AG04450 (cell line): ENCODE data around the gene EIF5B. TPM values are rescaled to one million over a fixed set of nuclear protein-coding genes. Genes with fewer than 3 reads are reported as not detected.

Experiments
- CTCF ChIA-PET: fragments of 300-600, 350-600 bp; formaldehyde crosslinking; extraction: SDS; loops from one replicate; lab custom pipeline; 2022; ENCODE audit warnings: antibody characterized with exemption, inconsistent platforms; lab: Charles Lee
- POLR2A ChIA-PET: fragments of 350-600 bp; formaldehyde crosslinking; extraction: SDS; loops from one replicate; lab custom pipeline; 2021; ENCODE audit warnings: antibody characterized with exemption, inconsistent platforms; lab: Yijun Ruan, JAX
- DNase-seq: peaks from one replicate; pipeline ENCODE4 v3.0.0-alpha.2; 2011; ENCODE audit warnings: low read depth, low spot score
- H3K27ac ChIP-seq: one replicate; pipeline ENCODE4 v1.5.1; 2012; ENCODE audit warnings: low read depth, low read length, control low read depth
- H3K27me3 ChIP-seq: one replicate; pipeline ENCODE4 v1.6.0; 2012; ENCODE audit warnings: low read length; ENCODE audit not compliant: control insufficient read depth, insufficient read depth
- H3K4me3 ChIP-seq: 2 replicates; pipeline ENCODE4 v1.5.1; 2011; ENCODE audit warnings: mild to moderate bottlenecking, low read depth, low read length, control low read depth
- H3K9me3 ChIP-seq: 2 replicates; pipeline ENCODE4 v1.5.1; 2012; ENCODE audit warnings: low read length; ENCODE audit not compliant: control insufficient read depth, insufficient read depth
- CTCF ChIP-seq: IDR thresholded peaks from 2 replicates; pipeline ENCODE4 v1.5.1; 2011; ENCODE audit warnings: low read depth, low read length, control low read depth, inconsistent platforms
- polyA plus RNA-seq: library from polyadenylated mRNA; depleted of rRNA; stranded (reverse); fragments of >200 nt; gene quantifications from 2 replicates; pipeline ENCODE4 v1.2.3, GENCODE V29; 2011

EIF5B gene
- polyA plus RNA-seq, 1 experiment: 18.7 TPM

GRCh38 chr2:99422599-99422998 lies 85.4 kb downstream of the EIF5B start:
- POLR2A ChIA-PET: no interaction called here
- no peak for DNase-seq
- TF ChIP-seq CTCF: no peak
- CTCF ChIA-PET: no interaction called here
- Histone ChIP-seq H3K27ac (no peak overlapping the region), H3K9me3 (no peaks in the 10 kb centered on the region), H3K4me3 (no peak overlapping the region), H3K27me3 (no peaks in the 10 kb centered on the region)

GRCh38 chr2:99424371-99424770 lies 87.2 kb downstream of the EIF5B start:
- H3K27me3 ChIP-seq: no peaks in the 10 kb centered on the region
- H3K4me3 ChIP-seq: no peak overlapping the region
- POLR2A ChIA-PET: no interaction called here
- H3K9me3 ChIP-seq: no peaks in the 10 kb centered on the region
- CTCF ChIA-PET: no interaction called here
- no peak for TF ChIP-seq CTCF
- H3K27ac ChIP-seq: no peak overlapping the region
- no peak for DNase-seq

GRCh38 chr2:99425022-99425421 lies 87.8 kb downstream of the EIF5B start:
- no peak overlapping the region for H3K4me3 ChIP-seq
- ChIA-PET CTCF (no interaction called here), POLR2A (no interaction called here)
- no peaks in the 10 kb centered on the region for H3K9me3 ChIP-seq
- no peaks in the 10 kb centered on the region for H3K27me3 ChIP-seq
- H3K27ac ChIP-seq: no peak overlapping the region
- peak; percentile 64 for DNase-seq
- TF ChIP-seq CTCF: no peak

- H3K9me3 ChIP-seq: no peaks in the 10 kb centered on the region
- no peak overlapping the region for H3K4me3 ChIP-seq
- peak overlapping the region; percentile 70 for H3K27ac ChIP-seq
- H3K27me3 ChIP-seq: no peaks in the 10 kb centered on the region
- peak; percentile 84 for DNase-seq
- ChIA-PET POLR2A (interaction anchor here (1.0 to 1.6 kb wide), 3 partner anchors 10 to 94 kb away, joined by 3 to 11 read pairs (median 3); partner anchors contain the start of gene EIF5B), CTCF (interaction anchor here (1.0 kb wide), 1 partner anchor 10 kb away, joined by 3 read pairs; no protein-coding TSS in a partner anchor)
- no peak for TF ChIP-seq CTCF
These were observed 93.6 kb downstream of the EIF5B start for GRCh38 chr2:99430614-99431291.

- no peak for DNase-seq
- TF ChIP-seq CTCF: no peak
- Histone ChIP-seq H3K9me3 (no peaks in the 10 kb centered on the region), H3K27ac (peak overlapping the region; percentile 97), H3K4me3 (peak overlapping the region; percentile 15), H3K27me3 (no peaks in the 10 kb centered on the region)
- ChIA-PET POLR2A (interaction anchor here (1.0 to 1.6 kb wide), 3 partner anchors 11 to 95 kb away, joined by 3 to 11 read pairs (median 3); partner anchors contain the start of gene EIF5B), CTCF (interaction anchor here (1.4 kb wide), 1 partner anchor 17 kb away, joined by 3 read pairs; no protein-coding TSS in a partner anchor)
These were observed 94.5 kb downstream of the EIF5B start for GRCh38 chr2:99431587-99432275.
